HCT116 (cell line): ENCODE results near the gene STEAP1. TPM values are rescaled to one million over a fixed set of nuclear protein-coding genes. Genes with fewer than 3 reads are reported as not detected.

Experiments
- ATAC-seq: fragments of 200-7000 bp; cut with Tn5 transposase; 2 replicates; pipeline ENCODE4 v1.9.1; 2020; ENCODE audit warnings: mild to moderate bottlenecking, moderate library complexity
- BruUV-seq: library from RNA; stranded (reverse); fragments of 400-500 nt; replicated peaks from 2 replicates; lab custom pipeline; 2021; lab: Mats Ljungman, UMichigan
- CTCF ChIA-PET: fragments of 300-600 bp; sonication (Branson Sonifier 250); formaldehyde crosslinking; loops from one replicate; lab custom pipeline; 2021; ENCODE audit warnings: antibody characterized with exemption; lab: Charles Lee
- POLR2A ChIA-PET: fragments of 300-600, 350-600 bp; sonication (Branson Sonifier 250); formaldehyde crosslinking; loops from one replicate; lab custom pipeline; 2021; ENCODE audit warnings: antibody characterized with exemption; lab: Charles Lee
- RAD21 ChIA-PET, 2 experiments: fragments of 300-600 bp; sonication (Branson Sonifier 250); formaldehyde crosslinking; loops; one replicate each; lab custom pipeline; 2023; ENCODE audit warnings: low total read pairs in 2 of 2; ENCODE audit not compliant: uncharacterized antibody in 2 of 2, unreplicated experiment in 2 of 2, low non-redundant PET in 1 of 2; lab: Charles Lee
- DNase-seq: peaks from one replicate; pipeline ENCODE4 v3.0.0-alpha.2; 2010; ENCODE audit warnings: low read depth, low spot score
- H2AFZ ChIP-seq: fragments of 200-600 bp; shearing (Covaris generic), sonication (generic); 2 replicates; pipeline ENCODE4 v1.6.1; 2017; ENCODE audit warnings: low read depth, mixed run types, mixed read lengths, antibody characterized with exemption, low read length; ENCODE audit not compliant: poor library complexity, severe bottlenecking
- H3K27ac ChIP-seq: 2 replicates; pipeline ENCODE4 v1.5.1; 2012; ENCODE audit warnings: low read depth, low read length
- H3K27me3 ChIP-seq: fragments of 200-600 bp; sonication (generic); 2 replicates; pipeline ENCODE4 v1.6.1; 2016; ENCODE audit warnings: mixed run types, low read length, mixed read lengths; ENCODE audit not compliant: insufficient read depth
- H3K36me3 ChIP-seq, 2 experiments: fragments of 200-500 bp in 1 of 2; fragments of 200-600 bp in 1 of 2; sonication (Bioruptor generic) in 1 of 2; sonication (generic) in 1 of 2; 2 replicates each; pipeline versions ENCODE4 v1.5.1 to v1.6.1; 2014 to 2016; ENCODE audit warnings: low read length in 2 of 2, inconsistent platforms in 1 of 2, mixed read lengths in 1 of 2, mixed run types in 1 of 2; ENCODE audit not compliant: insufficient read depth in 2 of 2, control insufficient read depth in 1 of 2
- H3K4me1 ChIP-seq, 2 experiments: fragments of 200-600 bp in 1 of 2; sonication (generic) in 1 of 2; 2 replicates each; pipeline versions ENCODE4 v1.5.1 to v1.6.1; 2012 to 2017; ENCODE audit warnings: low read length in 2 of 2, inconsistent platforms in 1 of 2, mild to moderate bottlenecking in 1 of 2, mixed read lengths in 1 of 2, mixed run types in 1 of 2, moderate library complexity in 1 of 2; ENCODE audit not compliant: insufficient read depth in 2 of 2, control insufficient read depth in 1 of 2
- H3K4me2 ChIP-seq: fragments of 200-600 bp; sonication (generic); 2 replicates; pipeline ENCODE4 v1.6.1; 2017; ENCODE audit warnings: mixed run types, low read length, mixed read lengths
- H3K4me3 ChIP-seq, 2 experiments: fragments of 200-600 bp in 1 of 2; sonication (generic) in 1 of 2; replicated peaks in 1 of 2; 2 replicates each; pipeline ENCODE4 v1.5.1; 2011 to 2016; ENCODE audit warnings: low read length in 2 of 2, control low read depth in 1 of 2, low read depth in 1 of 2, mild to moderate bottlenecking in 1 of 2, mixed read lengths in 1 of 2, mixed run types in 1 of 2
- H3K79me2 ChIP-seq: fragments of 200-600 bp; sonication (generic); 2 replicates; pipeline ENCODE4 v1.6.1; 2017; ENCODE audit warnings: mild to moderate bottlenecking, mixed run types, low read length, moderate library complexity, mixed read lengths; ENCODE audit not compliant: insufficient read depth
- H3K9ac ChIP-seq: fragments of 200-600 bp; sonication (generic); 2 replicates; pipeline ENCODE4 v1.6.1; 2016; ENCODE audit warnings: low read length, mixed read lengths
- H3K9me2 ChIP-seq: fragments of 200-600 bp; sonication (generic), shearing (Covaris generic); 2 replicates; pipeline ENCODE4 v1.6.1; 2017; ENCODE audit warnings: mixed run types, mild to moderate bottlenecking, moderate library complexity; ENCODE audit not compliant: insufficient read depth
- H3K9me3 ChIP-seq, 2 experiments: fragments of 200-500 bp in 1 of 2; fragments of 200-600 bp in 1 of 2; sonication (Bioruptor generic) in 1 of 2; sonication (generic) in 1 of 2; 2 replicates each; pipeline ENCODE4 v1.6.1; 2014 to 2017; ENCODE audit warnings: low read length in 2 of 2, mixed read lengths in 2 of 2, inconsistent platforms in 1 of 2, low read depth in 1 of 2, mild to moderate bottlenecking in 1 of 2, mixed run types in 1 of 2, moderate library complexity in 1 of 2; ENCODE audit not compliant: control insufficient read depth in 1 of 2, insufficient read depth in 1 of 2
- H4K20me1 ChIP-seq: fragments of 200-600 bp; sonication (generic), shearing (Covaris generic); 2 replicates; pipeline ENCODE4 v1.6.1; 2017; ENCODE audit warnings: mixed run types, mild to moderate bottlenecking, moderate library complexity; ENCODE audit not compliant: insufficient read depth
- CBX3 ChIP-seq: IDR thresholded peaks from 2 replicates; pipeline ENCODE4 v1.6.1; 2012; ENCODE audit warnings: low read depth
- CEBPB ChIP-seq: IDR thresholded peaks from 2 replicates; pipeline ENCODE4 v1.6.1; 2012; ENCODE audit warnings: low read depth
- EGR1 ChIP-seq: IDR thresholded peaks from 2 replicates; pipeline ENCODE4 v1.6.1; 2012; ENCODE audit warnings: low read depth
- ELF1 ChIP-seq: IDR thresholded peaks from 2 replicates; pipeline ENCODE4 v1.6.1; 2012; ENCODE audit warnings: low read depth, borderline replicate concordance
- JUND ChIP-seq: IDR thresholded peaks from 2 replicates; pipeline ENCODE4 v1.6.1; 2012
- MAX ChIP-seq: IDR thresholded peaks from 2 replicates; pipeline ENCODE4 v1.6.1; 2012
- POLR2A ChIP-seq: IDR thresholded peaks from 2 replicates; pipeline ENCODE4 v1.7.0; 2011; ENCODE audit warnings: borderline replicate concordance; ENCODE audit not compliant: insufficient read depth, insufficient read length; ENCODE audit errors: extremely low read depth
- REST ChIP-seq: IDR thresholded peaks from 2 replicates; pipeline ENCODE4 v1.6.1; 2012; ENCODE audit warnings: low read depth
- SP1 ChIP-seq: IDR thresholded peaks from 2 replicates; pipeline ENCODE4 v1.6.1; 2012; ENCODE audit warnings: low read depth
- SRF ChIP-seq: IDR thresholded peaks from 2 replicates; pipeline ENCODE4 v1.6.1; 2012; ENCODE audit warnings: low read depth
- TCF7L2 ChIP-seq: IDR thresholded peaks from 2 replicates; pipeline ENCODE4 v1.7.0; 2011; ENCODE audit warnings: borderline replicate concordance, inconsistent platforms; ENCODE audit not compliant: insufficient read depth, insufficient read length; ENCODE audit errors: extremely low read depth
- YY1 ChIP-seq: IDR thresholded peaks from 2 replicates; pipeline ENCODE4 v1.6.1; 2011; ENCODE audit warnings: low read length, low read depth, moderate library complexity, mild to moderate bottlenecking; ENCODE audit not compliant: insufficient replicate concordance; ENCODE audit errors: extremely low read depth
- ZBTB33 ChIP-seq: IDR thresholded peaks from 2 replicates; pipeline ENCODE4 v1.6.1; 2011; ENCODE audit warnings: mild to moderate bottlenecking, low read length, moderate library complexity; ENCODE audit not compliant: insufficient replicate concordance; ENCODE audit errors: extremely low read depth
- ZNF274 ChIP-seq: fragments of 200-500 bp; sonication (Bioruptor generic); IDR thresholded peaks from 2 replicates; pipeline ENCODE4 v1.6.1; 2014; ENCODE audit warnings: mild to moderate bottlenecking, low read depth, low read length, inconsistent platforms
- intact Hi-C: fragments of 100-400 bp; cut with micrococcal nuclease; formaldehyde crosslinking; loops from 2 replicates; pipeline ENCODE4 v1.10.0; 2022
- total RNA-seq: library from RNA; stranded (reverse); gene quantifications from one replicate; pipeline ENCODE4 v1.2.1, GENCODE V29; 2021; ENCODE audit not compliant: unreplicated experiment

The STEAP1 gene
- total RNA-seq, 1 experiment from 2014 or later: 18.8 TPM

GRCh38 chr7:90190995-90191394 is 36.7 kb downstream of the STEAP1 start:
- CTCF ChIA-PET: no interaction called here
- BruUV-seq: no TSS peak
- no peaks in the 10 kb centered on the region for H3K79me2 ChIP-seq
- no peaks in the 10 kb centered on the region for H3K27me3 ChIP-seq
- TF ChIP-seq CEBPB (no peak), POLR2A (no peak), EGR1 (no peak), ELF1 (no peak), JUND (no peak), CBX3 (no peak), SRF (no peak), YY1 (no peak), SP1 (no peak), REST (no peak), TCF7L2 (no peak), MAX (no peak), ZNF274 (no peak), ZBTB33 (no peak)
- intact Hi-C loops: no loop called here
- no peaks in the 10 kb centered on the region for H3K36me3 ChIP-seq
- RAD21 ChIA-PET: no interaction called here
- no peak overlapping the region for H3K27ac ChIP-seq
- no peaks in the 10 kb centered on the region for H3K9me3 ChIP-seq
- no peak overlapping the region for H2AFZ ChIP-seq
- no peaks in the 10 kb centered on the region for H3K9me2 ChIP-seq
- ATAC-seq (no peak), DNase-seq (no peak)
- no peak overlapping the region for H3K9ac ChIP-seq
- H3K4me2 ChIP-seq: no peak overlapping the region
- no peaks in the 10 kb centered on the region for H4K20me1 ChIP-seq
- no peak overlapping the region for H3K4me3 ChIP-seq
- POLR2A ChIA-PET: no interaction called here
- peaks cover 0 to 6% of the 10 kb centered on the region in 2 experiments; a peak in 2 of 4 replicates for H3K4me1 ChIP-seq
